H9 (cell line): ENCODE results near the gene ERP27. TPM values are rescaled to one million over a fixed set of nuclear protein-coding genes. Genes with fewer than 3 reads are reported as not detected.

ENCODE experiments used
- DNase-seq: peaks from one replicate; pipeline ENCODE4 v3.0.0-alpha.2; 2017
- H2AFZ ChIP-seq: one replicate; pipeline ENCODE4 v1.6.1; 2013; ENCODE audit warnings: mild to moderate bottlenecking, low read length, control low read depth, moderate library complexity
- H2AK5ac ChIP-seq: 2 replicates; pipeline ENCODE4 v1.6.1; 2013; ENCODE audit warnings: low read length, control low read depth, mixed read lengths; ENCODE audit not compliant: insufficient read length
- H2BK120ac ChIP-seq: one replicate; pipeline ENCODE4 v1.6.1; 2013; ENCODE audit warnings: low read depth, mild to moderate bottlenecking, low read length, control low read depth, inconsistent platforms; ENCODE audit not compliant: poor library complexity, severe bottlenecking
- H2BK12ac ChIP-seq: 2 replicates; pipeline ENCODE4 v1.6.1; 2013; ENCODE audit warnings: low read length, control low read depth, mixed read lengths, low read depth; ENCODE audit not compliant: insufficient read length
- H2BK15ac ChIP-seq: 2 replicates; pipeline ENCODE4 v1.6.1; 2013; ENCODE audit warnings: low read depth, low read length, control low read depth
- H2BK20ac ChIP-seq: one replicate; pipeline ENCODE4 v1.6.1; 2013; ENCODE audit warnings: low read depth, mild to moderate bottlenecking, low read length, control low read depth, inconsistent platforms; ENCODE audit not compliant: poor library complexity, severe bottlenecking
- H2BK5ac ChIP-seq: 2 replicates; pipeline ENCODE4 v1.6.1; 2013; ENCODE audit warnings: low read length, control low read depth, mixed read lengths; ENCODE audit not compliant: insufficient read length
- H3K14ac ChIP-seq: 2 replicates; pipeline ENCODE4 v1.6.1; 2013; ENCODE audit warnings: low read length, control low read depth; ENCODE audit not compliant: insufficient read depth
- H3K18ac ChIP-seq: 2 replicates; pipeline ENCODE4 v1.6.1; 2013; ENCODE audit warnings: low read depth, mild to moderate bottlenecking, mixed read lengths, low read length, control low read depth; ENCODE audit not compliant: insufficient read length
- H3K23ac ChIP-seq: 2 replicates; pipeline ENCODE4 v1.6.1; 2013; ENCODE audit warnings: low read length, control low read depth, mixed read lengths, low read depth; ENCODE audit not compliant: insufficient read length
- H3K23me2 ChIP-seq: 2 replicates; pipeline ENCODE4 v1.6.1; 2013; ENCODE audit warnings: low read depth, mild to moderate bottlenecking, mixed read lengths, low read length, control low read depth; ENCODE audit not compliant: insufficient read length, poor library complexity, severe bottlenecking
- H3K27ac ChIP-seq: 2 replicates; pipeline ENCODE4 v1.5.1; 2013; ENCODE audit warnings: low read length, control low read depth, mixed read lengths, low read depth; ENCODE audit not compliant: insufficient read length
- H3K27me3 ChIP-seq: 2 replicates; pipeline ENCODE4 v1.6.1; 2013; ENCODE audit warnings: low read length, control low read depth, inconsistent platforms; ENCODE audit not compliant: insufficient read depth
- H3K4ac ChIP-seq: 2 replicates; pipeline ENCODE4 v1.6.1; 2013; ENCODE audit warnings: low read depth, mild to moderate bottlenecking, control low read depth, inconsistent platforms, low read length, moderate library complexity
- H3K4me1 ChIP-seq: 2 replicates; pipeline ENCODE4 v1.6.1; 2013; ENCODE audit warnings: low read length, control low read depth, inconsistent platforms; ENCODE audit not compliant: insufficient read depth
- H3K4me2 ChIP-seq: 2 replicates; pipeline ENCODE4 v1.6.1; 2013; ENCODE audit warnings: low read length, control low read depth, mixed read lengths; ENCODE audit not compliant: insufficient read length, insufficient read depth
- H3K56ac ChIP-seq: 2 replicates; pipeline ENCODE4 v1.6.1; 2013; ENCODE audit warnings: low read depth, mild to moderate bottlenecking, mixed read lengths, low read length, control low read depth; ENCODE audit not compliant: insufficient read length
- H3K79me1 ChIP-seq: 2 replicates; pipeline ENCODE4 v1.6.1; 2013; ENCODE audit warnings: low read depth, mild to moderate bottlenecking, moderate library complexity, low read length, control low read depth, inconsistent platforms; ENCODE audit not compliant: insufficient read depth, poor library complexity, severe bottlenecking
- H3K79me2 ChIP-seq: 2 replicates; pipeline ENCODE4 v1.6.1; 2013; ENCODE audit warnings: low read length, control low read depth, inconsistent platforms; ENCODE audit not compliant: insufficient read depth
- H3K9ac ChIP-seq: 2 replicates; pipeline ENCODE4 v1.6.1; 2013; ENCODE audit warnings: low read length, control low read depth, mixed read lengths; ENCODE audit not compliant: insufficient read length; ENCODE audit errors: extremely low read depth
- H3K9me3 ChIP-seq: one replicate; pipeline ENCODE4 v1.6.1; 2013; ENCODE audit warnings: low read depth, low read length, inconsistent platforms; ENCODE audit not compliant: control insufficient read depth
- H3T11ph ChIP-seq: one replicate; pipeline ENCODE4 v1.6.1; 2013; ENCODE audit warnings: mild to moderate bottlenecking, low read length, control low read depth, inconsistent platforms
- H4K20me1 ChIP-seq: one replicate; pipeline ENCODE4 v1.6.1; 2013; ENCODE audit not compliant: control insufficient read depth, insufficient read length, insufficient read depth
- H4K5ac ChIP-seq: 2 replicates; pipeline ENCODE4 v1.6.1; 2013; ENCODE audit warnings: low read depth, mild to moderate bottlenecking, mixed read lengths, low read length, control low read depth; ENCODE audit not compliant: insufficient read length
- H4K8ac ChIP-seq: replicated peaks from 2 replicates; pipeline ENCODE4 v1.6.1; 2013; ENCODE audit warnings: low read length, control low read depth, mixed read lengths, low read depth; ENCODE audit not compliant: insufficient read length
- H4K91ac ChIP-seq: 2 replicates; pipeline ENCODE4 v1.6.1; 2013; ENCODE audit warnings: low read depth, mild to moderate bottlenecking, moderate library complexity, mixed read lengths, low read length, control low read depth; ENCODE audit not compliant: insufficient read length
- H3K27ac Mint-ChIP-seq, 3 experiments: 2 replicates in 2 of 3; 3 replicates in 1 of 3; pipeline ENCODE4 v1.8.0; 2020 to 2021; ENCODE audit warnings: mixed read lengths in 3 of 3, mild to moderate bottlenecking in 1 of 3, moderate library complexity in 1 of 3
- H3K27me3 Mint-ChIP-seq: 2 replicates; pipeline ENCODE4 v1.8.0; 2021; ENCODE audit warnings: low read depth, mild to moderate bottlenecking, moderate library complexity, mixed read lengths
- H3K36me3 Mint-ChIP-seq, 3 experiments: 2 replicates in 2 of 3; 3 replicates in 1 of 3; pipeline ENCODE4 v1.8.0; 2020 to 2021; ENCODE audit warnings: low read depth in 3 of 3, mixed read lengths in 3 of 3; ENCODE audit not compliant: insufficient read depth in 1 of 3
- H3K4me1 Mint-ChIP-seq, 2 experiments: 2 replicates each; pipeline ENCODE4 v1.8.0; 2020; ENCODE audit warnings: mixed read lengths in 2 of 2
- H3K4me3 Mint-ChIP-seq, 2 experiments: 2 replicates in 1 of 2; 3 replicates in 1 of 2; pipeline ENCODE4 v1.8.0; 2020 to 2021; ENCODE audit warnings: mild to moderate bottlenecking in 2 of 2, mixed read lengths in 2 of 2, moderate library complexity in 1 of 2
- H3K9me3 Mint-ChIP-seq, 2 experiments: 2 replicates in 1 of 2; 3 replicates in 1 of 2; pipeline ENCODE4 v1.8.0; 2020; ENCODE audit warnings: mild to moderate bottlenecking in 2 of 2, mixed read lengths in 2 of 2, moderate library complexity in 1 of 2
- CTCF ChIP-seq: fragments of 200-600 bp; sonication (generic); conservative IDR thresholded peaks from 3 replicates; pipeline ENCODE4 v1.8.0; 2021; ENCODE audit warnings: antibody characterized with exemption, mild to moderate bottlenecking
- WGBS: extraction: QIAGEN DNeasy Blood & Tissue Kit; methylation state at CpG from one replicate; pipeline ENCODE4 v1.1.7; 2013; ENCODE audit warnings: missing lambda C conversion rate, low lambda C conversion rate, mixed read lengths; ENCODE audit not compliant: insufficient read length; ENCODE audit errors: extremely low coverage; 5-methylcytosine and 5-hydroxymethylcytosine counted together
- total RNA-seq: library from RNA; stranded (reverse); gene quantifications from 2 replicates; pipeline ENCODE4 v1.2.1, GENCODE V29; 2021

The ERP27 gene
- total RNA-seq, 1 experiment from 2014 or later, result not detected

GRCh38 chr12:14941369-14941768 lies 3.0 kb upstream of the ERP27 start:
- no peak for DNase-seq
- WGBS, result no CpG with 5 or more reads among the region's 2 CpGs
- Histone ChIP-seq H4K8ac (no peak overlapping the region), H3K4me2 (no peak overlapping the region), H3K4me1 (no peaks in the 10 kb centered on the region), H3K23ac (no peak overlapping the region), H3K18ac (no peak overlapping the region), H3T11ph (no peak overlapping the region), H2AK5ac (no peak overlapping the region), H2BK15ac (no peak overlapping the region), H2AFZ (no peak overlapping the region), H3K4ac (no peak overlapping the region), H3K23me2 (no peaks in the 10 kb centered on the region), H3K79me1 (no peaks in the 10 kb centered on the region), H2BK5ac (no peak overlapping the region), H3K9me3 (no peaks in the 10 kb centered on the region), H2BK12ac (no peak overlapping the region), H3K79me2 (no peaks in the 10 kb centered on the region), H3K14ac (no peak overlapping the region), H2BK120ac (no peak overlapping the region), H3K56ac (no peak overlapping the region), H3K27ac (no peak overlapping the region), H4K91ac (no peak overlapping the region), H3K9ac (no peak overlapping the region), H3K27me3 (no peaks in the 10 kb centered on the region), H2BK20ac (no peak overlapping the region), H4K20me1 (no peaks in the 10 kb centered on the region), H4K5ac (no peak overlapping the region)
- Mint-ChIP-seq H3K4me3 (no peak overlapping the region), H3K4me1 (peaks cover 0 to 2% of the 10 kb centered on the region in 2 experiments; a peak in 2 of 4 replicates), H3K36me3 (no peaks in the 10 kb centered on the region), H3K9me3 (no peaks in the 10 kb centered on the region), H3K27me3 (no peaks in the 10 kb centered on the region; the same call in 1 of the 2 replicates), H3K27ac (no peak overlapping the region)
- TF ChIP-seq CTCF, result no peak
